GM18858 (cell line): ENCODE data around the gene COL26A1.
"Not testable (repeated sequence)": the region's sequence is repeated elsewhere in the genome, so short reads cannot be mapped to it uniquely, and the experiment has no call there.

ENCODE experiments used
- ATAC-seq: cut with Tn5 transposase; IDR thresholded peaks from one replicate; pipeline ENCODE4 v1.9.1; 2021; ENCODE audit not compliant: unreplicated experiment

Gene COL26A1

DNA sequence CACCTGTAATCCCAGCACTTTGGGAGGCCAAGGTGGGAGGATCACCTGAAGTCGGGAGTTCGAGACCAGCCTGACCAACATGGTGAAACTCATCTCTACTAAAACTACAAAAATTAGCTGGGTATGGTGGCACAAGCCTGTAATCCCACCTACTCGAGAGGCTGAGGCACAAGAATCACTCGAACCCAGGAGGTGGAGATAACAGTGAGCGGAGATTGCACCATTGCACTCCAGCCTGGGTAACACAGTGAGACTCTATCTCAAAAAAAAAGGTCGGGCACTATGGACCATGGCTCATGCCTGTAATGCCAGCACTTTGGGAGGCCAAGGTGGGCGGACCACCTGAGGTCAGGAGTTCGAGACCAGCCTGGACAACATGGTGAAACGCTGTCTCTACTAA lies 127.8 kb downstream of the COL26A1 start:
- not testable (repeated sequence) for ATAC-seq

DNA sequence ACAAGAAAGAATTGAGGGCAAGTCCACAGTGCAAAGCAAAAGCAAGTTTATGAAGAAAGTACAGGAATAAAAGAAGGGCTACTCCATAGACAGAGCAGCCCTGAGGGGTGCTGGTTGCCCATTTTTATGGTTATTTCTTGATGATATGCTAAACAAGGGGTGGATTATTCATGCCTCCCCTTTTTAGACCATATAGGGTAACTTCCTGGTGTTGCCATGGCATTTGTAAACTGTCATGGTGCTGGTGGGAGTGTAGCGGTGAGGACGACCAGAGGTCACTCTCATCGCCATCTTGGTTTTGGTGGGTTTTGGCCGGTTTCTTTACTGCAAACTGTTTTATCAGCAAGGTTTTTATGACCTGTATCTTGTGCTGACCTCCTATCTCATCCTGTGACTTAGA lies 128.8 kb downstream of the COL26A1 start:
- ATAC-seq: not testable (repeated sequence)

- ATAC-seq: no peak
Observed at GRCh38 chr7:101494602-101495329, 132.1 kb downstream of the COL26A1 start.

- no peak for ATAC-seq
Observed at GRCh38 chr7:101496017-101496416, 133.3 kb downstream of the COL26A1 start.

DNA sequence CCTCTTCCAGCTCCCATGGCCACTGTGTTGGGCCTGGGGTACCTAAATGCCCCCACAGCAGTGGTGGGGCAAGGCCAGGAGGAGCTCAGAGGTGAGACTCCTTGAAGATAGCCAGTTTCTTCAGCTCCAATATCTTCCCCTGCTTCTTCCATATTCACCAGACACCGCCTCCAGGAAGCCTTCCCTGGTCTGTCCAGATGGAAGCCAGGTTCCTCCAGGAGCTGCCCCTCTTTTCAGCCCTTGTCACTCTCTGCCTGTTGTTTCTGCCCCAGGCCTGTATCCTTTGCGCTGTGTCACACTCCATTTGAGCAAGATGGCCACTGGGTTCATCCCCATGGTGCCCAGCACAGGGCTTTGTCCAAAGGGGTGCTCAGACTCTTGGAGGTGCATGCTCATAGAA lies 138.7 kb downstream of the COL26A1 start:
- no peak for ATAC-seq

- no peak for ATAC-seq
Observed at GRCh38 chr7:101502466-101503098, 139.9 kb downstream of the COL26A1 start.

DNA sequence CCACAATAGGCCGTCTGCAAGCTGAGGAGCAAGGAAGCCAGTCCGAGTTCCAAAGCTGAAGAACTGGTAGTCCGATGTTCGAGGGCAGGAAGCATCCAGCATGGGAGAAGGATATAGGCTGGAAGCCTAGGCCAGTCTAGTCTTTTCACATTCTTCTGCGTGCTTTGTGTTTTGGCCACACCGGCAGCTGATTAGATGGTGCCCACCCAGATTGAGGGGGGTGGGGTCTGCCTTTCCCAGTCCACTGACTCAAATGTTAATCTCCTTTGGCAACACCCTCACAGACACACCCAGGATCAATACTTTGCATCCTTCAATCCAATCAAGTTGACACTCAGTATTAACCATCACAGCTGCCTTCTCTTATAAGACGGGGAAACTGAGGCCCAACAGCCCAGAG lies 142.8 kb downstream of the COL26A1 start:
- not testable (repeated sequence) for ATAC-seq

DNA sequence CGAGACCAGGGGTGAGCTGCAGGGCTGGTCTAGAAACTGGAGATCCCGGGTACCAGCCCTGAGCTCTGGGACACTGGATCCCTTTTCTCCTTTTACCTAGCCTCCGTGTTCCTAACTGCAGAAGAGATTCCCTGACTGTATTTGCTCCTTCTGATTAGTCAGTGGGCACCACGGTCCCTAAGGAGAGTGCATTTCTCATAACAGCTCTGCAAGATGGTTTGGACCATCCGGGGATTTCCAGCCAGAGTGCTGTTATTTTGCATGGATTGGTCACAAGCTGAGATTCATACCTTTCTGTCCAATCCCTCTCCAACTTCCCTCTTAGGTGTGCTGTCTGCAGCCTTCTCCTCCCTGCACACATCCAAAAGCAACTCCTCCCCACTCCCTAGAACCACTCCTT lies 143.9 kb downstream of the COL26A1 start:
- no peak for ATAC-seq

DNA sequence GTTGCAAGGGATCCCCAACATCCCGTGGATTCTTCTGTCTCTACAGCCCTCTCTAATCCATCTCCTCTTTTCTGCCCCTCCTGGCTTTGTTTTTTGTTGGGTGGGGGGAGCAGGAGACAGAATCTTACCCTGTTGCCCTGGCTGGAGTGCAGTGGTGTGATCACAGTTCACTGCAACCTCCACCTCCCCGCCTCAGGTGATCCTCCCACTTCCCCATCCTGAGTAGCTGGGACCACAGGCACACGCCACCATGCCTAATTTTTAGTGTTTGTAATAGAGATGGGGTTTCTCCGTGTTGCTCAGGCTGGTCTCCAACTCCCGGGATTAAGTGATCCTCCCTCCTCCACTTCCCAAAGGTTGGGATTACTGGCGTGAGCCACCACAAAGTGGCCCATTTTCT lies 144.7 kb downstream of the COL26A1 start:
- no peak for ATAC-seq

- ATAC-seq: no peak
Observed at GRCh38 chr7:101507791-101508252, 145.1 kb downstream of the COL26A1 start.

DNA sequence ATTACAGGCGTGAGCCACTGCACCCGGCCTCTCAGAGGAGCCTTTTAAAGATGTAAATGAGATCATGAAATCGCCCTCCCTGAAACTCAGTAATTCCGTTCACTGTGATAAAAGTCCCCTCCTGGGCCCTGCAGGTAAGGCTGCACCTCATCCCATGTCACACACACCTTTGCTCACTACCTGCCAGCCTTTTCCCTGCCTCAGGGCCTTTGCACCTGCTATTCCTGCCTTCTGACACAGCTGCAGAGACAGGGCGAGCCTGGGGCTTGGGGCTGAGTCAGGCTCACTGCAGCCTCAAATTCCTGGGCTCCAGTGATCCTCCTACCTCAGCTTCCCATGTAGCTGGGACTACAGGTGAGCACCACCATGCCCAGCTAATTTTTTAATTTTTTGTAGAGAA lies 147.6 kb downstream of the COL26A1 start:
- ATAC-seq: no peak

DNA sequence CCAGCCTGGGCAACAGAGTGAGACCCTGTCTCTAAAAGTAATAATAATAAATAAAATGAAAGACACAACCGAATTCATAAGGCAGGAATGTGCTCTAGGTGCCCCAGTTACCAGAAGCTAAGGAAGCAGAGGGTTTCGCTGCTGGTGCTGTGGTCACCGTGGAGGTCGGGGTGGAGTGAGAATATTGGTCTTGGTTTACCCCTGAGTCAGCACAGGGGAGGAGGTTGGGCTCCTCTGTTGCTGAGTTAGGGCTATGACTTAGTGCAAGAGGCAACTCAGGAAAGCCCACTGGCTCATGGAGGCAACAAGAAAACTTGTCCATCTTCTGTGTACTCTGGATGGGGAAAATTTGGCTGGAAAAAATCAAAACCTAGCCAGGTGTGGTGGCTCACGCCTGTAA lies 149.3 kb downstream of the COL26A1 start:
- ATAC-seq: no peak

GRCh38 chr7:101516851-101517250 lies 154.2 kb downstream of the COL26A1 start:
- no peak for ATAC-seq

DNA sequence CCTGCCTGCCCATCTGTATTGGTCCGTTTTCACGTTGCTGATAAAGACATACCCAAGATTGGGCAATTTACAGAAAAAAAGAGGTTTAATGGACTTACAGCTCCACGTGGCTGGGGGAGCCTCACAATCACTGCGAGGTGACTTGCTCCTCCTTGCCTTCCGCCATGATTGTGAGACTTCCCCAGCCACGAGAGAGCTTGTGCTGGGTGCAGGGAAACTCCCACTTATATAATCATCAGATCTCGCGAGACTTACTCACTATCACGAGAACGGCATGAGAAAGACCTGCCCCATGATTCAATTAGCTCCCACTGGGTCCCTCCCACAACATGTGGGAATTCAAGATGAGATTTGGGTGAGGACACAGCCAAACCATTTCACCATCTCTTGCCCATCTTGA lies 154.6 kb downstream of the COL26A1 start:
- no peak for ATAC-seq

- no peak for ATAC-seq
Observed at GRCh38 chr7:101518336-101518735, 155.7 kb downstream of the COL26A1 start.

GRCh38 chr7:101519324-101520023 lies 156.8 kb downstream of the COL26A1 start:
- no peak for ATAC-seq

GRCh38 chr7:101521430-101521925 lies 158.8 kb downstream of the COL26A1 start:
- ATAC-seq: no peak

DNA sequence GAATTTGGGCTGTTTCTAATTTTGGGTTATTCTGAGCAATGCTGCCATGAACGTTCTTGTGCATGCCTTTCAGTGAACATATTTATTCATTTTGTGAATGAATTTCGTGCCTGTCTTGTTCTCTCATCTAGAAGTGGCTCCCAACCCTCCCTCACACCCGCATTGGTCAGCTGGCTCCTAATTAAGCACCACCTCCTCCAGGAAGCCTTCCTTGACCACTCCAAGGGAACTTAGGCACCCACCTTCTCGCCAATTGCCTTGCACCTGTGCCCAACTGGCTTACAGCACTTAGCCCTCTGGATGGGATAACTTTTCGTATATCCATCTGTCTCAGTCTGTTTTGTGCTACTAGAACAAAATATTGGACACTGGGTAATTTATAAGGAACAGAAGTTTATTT lies 159.3 kb downstream of the COL26A1 start:
- ATAC-seq: no peak

GRCh38 chr7:101527844-101528667 lies 165.4 kb downstream of the COL26A1 start:
- ATAC-seq: no peak

GRCh38 chr7:101529560-101529959 lies 166.9 kb downstream of the COL26A1 start:
- no peak for ATAC-seq
